Activated CD8-positive, alpha-beta memory T cell treated with anti-CD3 and anti-CD28 coated beads, Interleukin-2, amount 50 U/mL, for 1 hour (primary cell): ENCODE results near the gene SSH3.
"Not testable (repeated sequence)": the region's sequence is repeated elsewhere in the genome, so short reads cannot be mapped to it uniquely, and the experiment has no call there.

Experiments used
- DNase-seq: peaks from one replicate; pipeline ENCODE4 v3.0.0-alpha.2; 2020; ENCODE audit errors: extremely low read depth

The SSH3 gene

DNA sequence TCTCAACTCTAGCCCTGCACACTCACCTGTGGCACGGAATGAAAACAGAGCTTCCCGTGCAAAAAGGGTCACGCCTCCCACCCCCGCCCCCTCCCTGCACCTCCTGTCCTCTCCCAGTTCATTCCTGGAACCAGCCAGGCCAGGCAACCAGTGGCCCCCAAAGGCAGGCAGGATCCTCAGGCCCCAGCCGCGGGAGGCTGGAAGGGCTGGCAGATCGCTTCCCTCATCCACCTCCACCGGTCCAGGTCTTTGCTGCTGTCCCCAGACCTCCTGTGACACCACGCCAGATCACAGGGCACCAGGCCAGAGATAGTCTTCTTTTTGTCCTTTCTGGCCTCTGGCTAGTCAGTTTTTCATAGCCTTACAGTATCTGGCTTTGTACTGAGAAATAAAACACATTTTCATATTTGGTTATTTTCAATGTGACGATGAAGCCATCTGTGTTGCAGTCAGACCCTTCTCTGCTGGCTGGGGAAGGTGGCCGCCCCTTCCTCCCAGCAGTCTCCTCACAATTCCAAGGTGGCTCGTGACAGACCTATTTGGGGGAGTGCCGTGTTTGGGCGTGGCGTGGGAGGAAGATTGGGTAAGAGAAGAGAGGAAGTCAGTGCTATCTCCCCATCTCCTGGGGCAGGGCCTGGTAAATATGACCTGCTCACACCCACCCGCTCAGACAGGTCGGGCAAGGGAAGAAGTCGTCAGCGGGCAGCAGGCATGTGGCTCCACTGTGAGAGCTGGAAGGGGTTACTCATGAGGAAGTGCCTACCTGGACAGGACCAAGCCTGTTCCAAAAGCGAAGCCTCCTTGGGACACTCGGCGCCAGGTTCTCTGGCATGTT, 9.1 kb downstream of the SSH3 start:
- no peak for DNase-seq

DNA sequence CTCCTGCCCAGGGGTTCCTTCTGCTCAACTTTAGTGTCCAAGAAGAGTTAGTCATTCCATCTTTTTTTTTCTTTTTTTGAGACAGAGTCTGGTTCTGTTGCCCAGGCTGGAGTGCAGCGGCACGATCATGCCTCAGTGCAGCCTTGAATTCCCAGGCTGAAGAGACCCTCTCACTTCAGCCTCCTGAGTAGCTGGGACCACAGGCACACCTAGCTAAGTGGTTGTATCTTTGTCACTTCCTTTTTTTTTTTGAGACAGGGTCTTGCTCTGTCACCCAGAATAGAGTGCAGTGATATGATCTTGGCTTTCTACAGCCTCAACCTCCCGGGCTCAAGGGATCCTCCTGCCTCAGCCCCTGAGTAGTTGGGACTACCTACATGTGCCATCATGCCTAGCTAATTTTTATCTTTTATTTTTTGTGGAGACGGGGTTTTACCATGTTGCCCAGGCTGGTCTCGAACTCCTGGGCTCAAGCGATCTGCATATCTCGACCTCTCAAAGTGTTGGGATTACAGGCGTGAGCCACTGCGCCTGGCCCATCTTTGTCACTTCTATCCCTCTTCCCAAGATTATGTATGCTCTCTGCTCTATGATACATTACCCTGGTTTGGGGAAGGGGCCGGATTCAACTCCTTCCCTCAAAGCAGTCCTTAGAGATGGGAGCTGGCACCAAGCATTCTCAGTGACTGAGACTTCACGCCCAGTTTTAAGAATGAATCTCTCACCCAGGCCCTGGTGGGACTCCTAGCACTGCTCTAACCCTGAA, 10.0 kb downstream of the SSH3 start:
- no peak for DNase-seq

DNA sequence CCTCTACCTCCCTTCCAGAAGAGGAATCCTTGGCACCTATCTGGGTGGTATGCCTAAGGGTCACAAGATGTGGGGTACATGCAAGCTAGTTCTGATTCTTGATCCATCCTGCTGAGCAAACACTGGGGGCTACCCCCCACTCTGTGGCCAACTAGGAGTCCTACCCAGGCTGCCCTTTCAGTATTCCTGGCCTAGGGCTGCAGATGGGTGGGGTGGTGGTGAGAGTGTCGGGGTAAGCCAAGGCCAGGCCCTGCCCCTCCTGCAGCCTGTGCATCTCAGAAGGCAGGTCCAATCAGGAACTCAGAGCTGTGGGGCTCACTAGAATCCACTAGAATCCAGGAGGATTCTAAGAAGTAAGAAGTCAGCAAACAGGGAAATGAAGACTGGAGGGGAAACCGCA, 10.9 kb downstream of the SSH3 start:
- DNase-seq, result no peak

DNA sequence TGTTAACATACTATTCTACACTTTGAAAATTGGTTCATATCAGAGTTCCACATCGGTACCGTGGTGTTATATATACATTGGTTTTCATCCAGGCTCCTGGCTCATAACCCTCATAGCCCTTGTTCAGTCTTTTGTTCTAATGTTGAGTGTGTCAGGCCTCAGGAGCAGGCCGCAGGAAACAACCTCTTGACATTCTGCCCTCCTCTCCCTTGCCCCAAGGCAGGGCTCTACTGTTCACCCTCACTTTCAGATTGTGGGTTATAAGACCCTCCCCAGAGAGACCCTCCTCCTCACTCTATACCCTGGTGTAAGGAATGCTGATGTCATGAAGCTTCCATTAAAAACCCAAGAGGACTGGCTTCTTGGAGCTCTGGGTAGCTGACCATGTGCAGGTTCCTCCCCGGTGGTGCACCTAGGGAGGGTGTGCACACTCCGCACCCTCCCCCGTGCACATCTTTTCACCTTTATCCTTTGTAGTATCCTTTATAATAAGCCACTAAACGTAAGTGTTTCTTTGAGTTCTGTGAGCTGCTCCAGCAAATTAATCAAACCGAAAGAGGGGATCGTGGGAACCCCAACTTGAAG, 12.1 kb downstream of the SSH3 start:
- DNase-seq, result no peak

DNA sequence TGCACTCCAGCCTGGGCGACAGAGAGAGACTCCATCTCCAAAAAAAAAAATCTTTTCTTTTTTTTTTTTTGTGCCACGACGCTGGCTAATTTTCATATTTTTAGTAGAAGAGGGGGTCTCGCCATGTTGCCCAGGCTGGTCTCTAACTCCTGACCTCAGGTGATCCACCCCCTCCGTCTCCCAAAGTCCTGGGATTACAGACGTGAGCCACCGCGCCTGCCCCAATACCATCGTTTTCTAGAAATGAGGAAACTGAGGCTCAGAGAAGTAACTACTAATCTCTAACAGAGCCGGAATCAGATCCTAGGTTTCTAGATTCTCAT, 13.5 kb downstream of the SSH3 start:
- DNase-seq, result no peak

DNA sequence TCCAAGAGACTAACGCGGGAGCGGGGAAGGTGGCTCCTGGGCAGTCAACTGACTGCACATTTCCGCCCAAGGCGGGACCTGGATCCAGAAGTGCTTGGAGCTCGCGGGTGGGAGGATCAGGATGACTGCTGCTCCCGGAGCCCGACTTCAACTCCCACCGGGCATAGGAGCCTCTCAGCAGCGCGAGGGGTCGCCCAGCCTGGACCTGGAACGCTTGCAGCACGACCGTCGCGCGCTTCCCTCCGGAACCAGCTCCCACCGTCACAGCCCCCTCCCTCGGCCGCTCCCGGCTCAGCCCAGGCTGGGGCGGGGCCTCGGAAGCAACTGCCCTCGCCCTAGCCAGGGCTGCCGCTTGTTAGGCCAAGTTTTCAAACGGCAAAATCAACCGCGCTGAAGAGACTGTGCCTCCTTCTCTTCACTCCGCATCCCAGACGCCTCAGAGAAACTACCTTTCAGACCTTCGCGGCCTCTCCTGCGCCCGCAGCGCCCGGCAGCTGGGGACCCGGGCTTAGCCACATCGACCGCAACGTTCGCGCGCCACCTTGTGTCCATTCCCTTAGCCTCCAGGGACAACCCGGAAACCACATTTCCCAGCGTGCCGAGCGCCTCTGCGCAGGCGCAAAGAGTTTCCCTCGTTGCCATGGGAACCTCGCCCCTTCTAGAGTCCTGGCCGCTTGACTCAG, 14.0 kb downstream of the SSH3 start:
- peak; percentile 98 for DNase-seq

DNA sequence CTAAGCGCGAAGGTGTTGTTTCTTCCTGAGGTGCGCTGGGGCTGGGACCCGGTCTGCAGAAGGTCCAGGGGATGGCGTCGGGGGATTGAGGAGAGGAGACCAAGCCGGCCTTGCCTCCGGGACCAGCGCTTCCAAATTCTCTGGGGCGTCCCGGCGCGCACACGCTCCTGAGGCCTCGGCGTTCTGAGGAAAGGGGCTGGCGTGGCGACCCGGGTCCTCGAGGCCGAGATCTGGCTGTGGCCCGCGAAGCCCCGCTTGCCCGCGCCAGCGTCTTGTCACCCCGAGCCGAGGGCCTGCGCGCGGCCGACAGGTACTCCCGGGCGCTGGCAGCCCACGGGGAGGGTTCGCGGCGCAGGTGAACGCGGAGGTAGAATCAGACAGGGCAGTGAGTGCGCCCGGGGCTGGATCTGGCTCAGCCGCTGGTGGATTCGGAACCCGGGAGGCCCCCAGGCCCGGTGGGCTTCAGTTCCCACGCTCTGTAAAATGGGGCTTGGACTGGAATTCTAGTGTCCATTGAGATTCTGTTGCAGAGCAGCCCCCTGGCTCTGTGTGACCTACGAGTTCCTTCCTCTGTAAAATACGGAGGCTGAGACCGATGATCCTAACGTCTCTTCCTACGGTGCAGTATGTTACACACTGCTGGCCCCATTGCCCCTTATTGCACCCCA, 14.7 kb downstream of the SSH3 start:
- no peak for DNase-seq

DNA sequence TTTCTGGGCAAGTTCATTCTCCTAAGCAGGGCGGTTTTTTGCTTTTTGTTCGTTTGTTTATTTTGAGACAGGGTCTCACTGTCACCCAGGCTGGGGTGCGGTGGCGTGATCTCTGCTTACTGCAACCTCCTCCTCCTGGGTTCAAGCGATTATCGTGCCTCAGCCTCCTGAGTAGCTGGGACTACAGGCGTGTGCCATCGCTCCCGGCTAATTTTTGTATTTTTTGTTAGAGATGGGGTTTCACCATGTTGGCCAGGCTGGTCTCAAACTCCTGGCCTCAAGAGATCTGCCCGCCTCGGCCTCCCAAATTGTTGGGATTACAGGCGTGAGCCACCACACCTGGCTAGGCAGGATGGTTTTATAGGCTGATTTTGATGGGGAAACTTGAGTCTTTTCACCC, 15.5 kb downstream of the SSH3 start:
- DNase-seq, result not testable (repeated sequence)

DNA sequence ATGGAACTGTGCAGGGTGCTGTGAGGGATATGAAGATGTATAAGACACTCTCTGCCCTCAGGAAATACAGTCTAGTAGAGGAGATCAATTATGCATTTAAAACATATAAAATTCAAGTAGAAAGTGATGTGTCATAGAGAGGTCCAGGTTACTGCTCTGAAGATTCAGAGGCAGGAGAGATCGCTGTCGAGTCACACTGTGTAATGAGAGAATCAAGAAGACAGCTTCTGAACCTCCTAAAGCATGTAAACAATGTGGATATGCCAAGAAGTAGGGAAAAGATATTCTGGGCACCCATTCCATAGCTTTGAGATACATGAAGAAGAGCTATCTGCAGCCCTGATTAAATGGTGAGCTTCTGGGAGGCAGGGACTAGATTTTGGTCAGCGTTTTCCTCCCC, 16.7 kb downstream of the SSH3 start:
- no peak for DNase-seq

DNA sequence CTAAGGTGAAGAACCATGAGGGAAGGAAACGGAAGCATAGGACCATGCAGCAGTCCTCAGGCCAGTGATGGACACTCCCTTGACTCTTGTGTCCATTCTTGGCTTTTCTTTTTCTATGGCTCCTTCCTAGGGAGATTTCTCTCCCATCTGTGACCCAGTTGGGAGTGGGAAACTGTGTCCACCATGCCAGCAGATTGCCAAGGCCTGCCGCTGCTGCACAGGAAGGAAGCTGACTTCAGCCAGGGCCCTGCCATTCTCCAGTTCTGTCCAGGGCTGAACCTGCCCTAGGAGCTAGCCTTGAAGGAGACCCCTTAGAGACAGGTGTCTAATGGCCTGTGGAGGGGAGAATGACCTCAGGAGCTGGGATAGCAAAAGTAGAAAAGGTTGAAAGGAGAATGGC, 17.4 kb downstream of the SSH3 start:
- no peak for DNase-seq

DNA sequence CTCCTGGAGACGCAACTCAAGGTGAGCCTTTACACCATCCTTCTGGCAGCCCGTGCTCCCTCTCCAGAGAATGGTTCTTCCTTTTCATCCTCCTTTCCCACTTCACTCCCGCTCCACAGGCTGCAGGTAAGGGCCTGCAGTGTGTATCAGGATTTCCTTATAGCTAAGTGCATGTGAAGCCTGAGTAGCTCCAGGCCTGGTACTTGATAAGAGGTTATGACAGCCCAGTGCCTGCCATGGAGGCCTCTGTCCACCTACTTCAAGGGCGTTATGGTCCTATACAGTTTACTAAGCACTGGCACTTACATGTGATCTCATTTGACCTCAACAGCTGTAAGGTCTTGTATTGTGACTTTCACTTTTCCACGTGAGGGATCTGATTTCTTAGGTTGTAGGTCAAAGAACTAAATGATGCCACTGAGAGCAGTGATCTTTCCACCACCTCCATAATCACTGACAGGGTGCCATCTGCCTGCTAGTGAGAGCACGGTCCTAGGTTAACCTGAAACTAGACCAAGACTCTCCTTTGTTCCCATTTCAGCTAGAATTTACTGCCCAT, 18.1 kb downstream of the SSH3 start:
- no peak for DNase-seq

DNA sequence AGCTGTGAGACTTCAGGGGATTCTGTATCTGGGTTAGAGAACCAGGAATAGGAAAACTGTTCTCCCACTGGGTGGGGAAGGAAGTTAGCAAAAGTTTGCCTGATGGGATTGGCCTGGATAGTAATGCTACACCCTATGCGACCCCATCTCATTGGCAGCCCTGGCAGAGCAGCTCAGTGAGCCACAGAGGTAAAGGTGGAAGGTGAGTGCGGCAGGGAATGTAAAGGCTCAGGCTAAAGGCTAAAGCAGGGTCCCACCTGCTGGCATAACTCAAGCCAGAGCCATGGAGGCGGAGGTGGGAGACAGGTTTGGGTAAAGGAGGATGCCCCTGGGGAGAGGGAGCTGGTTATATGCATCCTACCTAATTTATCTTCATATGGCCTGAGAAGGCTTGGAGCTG, 18.7 kb downstream of the SSH3 start:
- DNase-seq, result no peak

DNA sequence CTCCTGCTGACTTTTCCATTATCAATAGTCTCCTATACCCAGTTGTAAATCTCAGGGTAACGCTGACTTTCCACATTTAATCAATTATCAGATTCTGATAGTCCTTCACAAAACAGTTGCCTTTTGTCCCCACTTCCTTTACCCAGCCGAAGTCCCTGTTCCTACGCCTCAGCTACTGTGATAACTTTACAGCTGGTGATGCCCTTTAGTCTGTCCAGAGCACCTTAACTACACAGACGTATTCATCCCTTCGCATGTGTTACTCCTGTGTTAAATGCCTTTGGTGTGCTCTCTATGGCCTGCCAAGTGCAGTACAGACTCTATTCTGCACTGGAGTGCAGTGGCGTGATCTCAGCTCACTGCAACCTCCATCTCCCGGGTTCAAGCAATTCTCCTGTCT, 20.2 kb downstream of the SSH3 start:
- no peak for DNase-seq

DNA sequence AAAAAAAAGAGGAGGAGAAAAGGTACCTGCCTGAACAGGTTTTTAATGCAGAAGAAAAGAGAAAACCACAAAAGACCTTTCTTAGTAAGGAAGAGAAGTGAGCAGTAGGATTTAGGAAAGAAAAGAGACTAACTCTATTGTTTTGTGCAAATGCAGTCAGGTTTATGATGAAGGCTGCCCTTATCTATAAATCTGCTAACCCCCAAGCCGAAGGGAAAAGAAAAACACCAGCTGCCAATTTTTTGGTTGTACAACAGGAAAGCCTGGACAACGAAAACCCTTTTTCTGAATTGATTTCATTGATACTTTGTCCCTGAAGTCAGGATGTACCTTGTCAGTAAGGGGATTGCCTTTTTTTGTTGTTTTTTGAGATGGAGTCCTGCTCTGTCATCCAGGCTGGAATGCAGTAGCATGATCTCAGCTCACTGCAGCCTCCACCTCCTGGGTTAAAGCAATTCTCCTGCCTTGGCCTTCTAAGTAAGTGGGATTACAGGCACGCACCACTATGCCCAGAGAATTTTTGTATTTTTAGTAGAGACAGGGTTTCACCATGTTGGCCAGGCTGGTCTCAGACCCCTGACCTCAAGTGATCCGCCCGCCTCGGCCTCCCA, 28.9 kb downstream of the SSH3 start:
- DNase-seq, result no peak

DNA sequence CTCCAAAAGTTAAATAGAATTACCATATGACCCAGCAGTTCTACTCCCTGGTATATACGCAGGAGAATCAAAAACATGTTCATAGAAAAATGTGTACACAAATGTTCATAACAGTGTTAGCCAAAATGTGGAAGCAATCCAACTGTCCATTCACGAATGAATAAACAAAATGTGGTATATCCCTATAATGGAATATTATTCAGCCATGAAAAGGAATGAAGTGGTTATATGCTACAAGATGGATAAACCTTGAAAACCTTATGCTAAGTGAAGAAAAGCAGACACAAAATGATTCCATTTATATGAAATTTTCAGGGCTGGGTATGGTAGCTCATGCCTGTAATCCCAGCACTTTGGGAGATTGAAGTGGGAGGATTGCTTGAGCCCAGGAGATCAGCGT, 33.9 kb downstream of the SSH3 start:
- DNase-seq, result no peak

DNA sequence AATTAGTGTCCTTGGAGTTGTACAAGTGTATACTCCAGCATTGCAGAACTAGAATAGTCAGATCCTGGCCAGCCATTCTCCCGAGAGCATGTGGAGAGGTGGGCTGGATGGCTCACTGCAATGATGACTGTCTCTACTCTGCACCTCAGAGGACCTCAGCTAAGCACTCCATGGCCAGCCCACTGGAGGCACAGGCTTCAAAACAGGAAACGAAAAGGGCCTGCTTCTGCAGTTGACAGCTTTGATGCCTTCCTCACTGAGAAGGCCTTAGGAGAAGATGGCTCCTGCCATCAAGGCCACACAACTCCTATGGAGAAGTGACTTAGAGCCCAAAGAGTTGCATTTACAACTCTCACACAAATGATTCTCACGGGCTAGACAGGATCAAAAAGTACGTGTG, 40.9 kb downstream of the SSH3 start:
- no peak for DNase-seq

DNA sequence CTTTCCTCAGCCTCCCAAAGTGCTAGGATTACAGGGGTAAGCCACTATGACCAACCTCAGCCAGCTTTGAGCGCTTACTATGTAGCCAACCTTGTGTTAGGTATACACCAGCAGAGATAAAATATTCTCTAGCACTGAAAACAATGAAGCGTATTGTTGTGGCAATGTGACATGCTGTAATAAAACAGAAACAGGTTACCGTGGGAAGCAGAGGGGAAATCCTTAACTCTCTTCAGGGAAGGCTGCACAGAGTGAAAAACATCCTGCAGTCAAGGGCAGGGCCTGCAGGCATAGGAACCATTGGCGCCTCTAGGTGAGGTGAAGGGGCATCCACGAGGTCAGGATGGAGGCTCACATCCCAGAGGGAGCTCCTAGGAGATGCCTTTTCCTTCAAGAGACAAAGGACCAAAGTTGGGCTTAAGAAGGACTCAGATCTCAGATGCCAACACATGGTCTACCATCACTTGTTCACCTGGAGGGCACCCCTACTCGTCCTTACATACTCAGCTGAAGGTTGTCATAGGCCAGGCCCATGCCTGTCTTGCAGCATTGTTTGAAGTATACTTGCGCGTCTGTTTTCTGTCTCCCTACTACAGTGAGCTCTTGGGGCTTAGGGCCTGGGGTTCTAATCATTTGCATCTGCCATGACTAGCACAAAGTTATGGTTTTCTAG, 42.1 kb downstream of the SSH3 start:
- DNase-seq, result no peak

DNA sequence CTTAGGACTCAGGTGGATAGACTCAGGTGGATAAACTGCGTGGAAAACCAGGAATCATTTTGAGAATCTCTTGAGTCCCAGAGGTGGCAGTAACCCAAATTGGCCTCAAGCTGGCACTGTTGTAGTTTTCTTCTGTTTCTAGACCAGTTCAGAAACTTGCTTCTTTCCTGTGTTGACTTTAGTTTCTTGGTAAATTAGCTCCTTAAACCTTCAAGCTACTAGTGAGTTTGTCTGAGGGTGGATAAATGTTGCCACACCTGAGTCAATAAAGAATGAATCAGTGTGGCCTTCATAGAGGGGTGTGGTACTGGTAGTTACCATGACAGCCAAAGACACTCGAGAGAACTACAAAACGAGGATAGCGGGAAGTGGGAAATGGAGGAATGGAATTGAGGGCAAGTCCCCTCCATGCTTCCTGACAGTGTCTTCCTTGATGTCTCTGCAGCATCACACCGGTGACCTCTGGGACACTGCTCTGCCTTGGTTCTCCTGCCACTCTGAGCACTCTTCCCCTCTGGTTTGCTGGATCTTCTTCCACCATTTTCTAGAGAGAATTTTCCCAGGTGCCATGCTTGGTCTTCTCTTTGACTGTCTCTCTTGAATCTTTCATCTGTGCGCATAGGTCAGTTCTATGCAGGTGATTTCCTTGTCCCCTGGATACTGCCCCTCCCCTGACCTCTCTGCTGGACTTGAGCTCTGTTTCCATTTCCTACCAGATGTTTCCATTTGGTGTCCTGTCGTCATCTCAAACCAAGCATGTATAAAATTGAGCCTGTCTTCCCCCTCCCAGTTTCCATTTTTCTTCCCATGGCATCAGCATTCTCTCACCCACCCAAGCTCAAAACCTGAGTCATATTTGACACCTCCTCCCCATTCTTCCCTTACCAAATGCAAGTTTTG, 42.8 kb downstream of the SSH3 start:
- no peak for DNase-seq

DNA sequence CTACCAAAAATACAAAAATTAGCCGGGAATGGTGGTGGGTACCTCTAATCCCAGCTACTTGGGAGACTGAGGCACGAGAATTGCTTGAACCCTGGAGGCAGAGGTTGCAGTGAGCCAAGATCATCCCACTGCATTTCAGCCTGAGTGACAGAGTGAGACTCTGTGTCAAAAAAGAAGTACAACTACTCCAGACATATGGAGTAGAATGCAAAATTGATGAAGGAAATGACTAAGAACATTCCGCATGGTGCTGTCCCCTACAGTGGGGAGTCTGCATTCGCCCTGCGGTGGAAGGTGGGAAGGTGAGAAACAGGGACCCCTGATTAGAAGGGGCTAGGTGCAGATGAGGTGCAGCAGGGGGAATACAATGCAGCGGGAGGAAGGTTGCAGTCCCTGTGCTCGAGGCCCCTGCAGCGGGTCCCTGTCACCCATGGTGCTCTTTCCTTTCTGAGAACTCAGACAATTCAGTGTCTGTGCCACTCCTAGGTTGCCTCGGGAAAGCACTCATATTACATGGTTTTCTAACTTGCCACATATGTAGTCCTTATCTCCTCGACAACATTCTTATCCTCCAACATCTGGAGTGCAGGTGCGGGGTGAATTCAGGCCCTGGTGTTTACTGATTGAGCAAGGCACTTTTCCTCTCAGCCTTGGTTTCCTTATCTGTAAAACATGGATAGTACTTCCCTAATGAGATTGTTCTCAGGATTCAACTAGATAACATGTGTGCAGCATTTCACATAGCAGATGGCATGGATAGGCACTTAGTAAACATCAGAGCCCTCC, 44.8 kb downstream of the SSH3 start:
- no peak for DNase-seq
